H1 (cell line): Measurements from ENCODE around the gene PTPRG. TPM values are rescaled to one million over a fixed set of nuclear protein-coding genes. Genes with fewer than 3 reads are reported as not detected.

Source experiments
- CTCF ChIA-PET: fragments of 300-600 bp; sonication (Branson Sonifier 250); formaldehyde crosslinking; loops from one replicate; lab custom pipeline; 2021; ENCODE audit not compliant: partially characterized antibody; lab: Charles Lee
- POLR2A ChIA-PET: fragments of 300-600 bp; sonication (Branson Sonifier 250); formaldehyde crosslinking; loops from one replicate; lab custom pipeline; 2021; ENCODE audit warnings: inconsistent platforms; ENCODE audit not compliant: partially characterized antibody; lab: Charles Lee
- DNase-seq, 2 experiments: peaks; one replicate each; pipeline versions ENCODE4 v3.0.0 to v3.0.0-alpha.2; 2010 to 2022; ENCODE audit warnings: low spot score in 2 of 2, low read depth in 1 of 2, mixed read lengths in 1 of 2
- FAIRE-seq: peaks from 2 replicates; lab custom pipeline; 2011; peaks lifted over from hg19 to GRCh38; lab: Jason Lieb, UNC
- H2AFZ ChIP-seq: 2 replicates; pipeline ENCODE4 v1.8.1; 2012; ENCODE audit warnings: low read length, inconsistent platforms
- H2AK5ac ChIP-seq: 2 replicates; pipeline ENCODE4 v1.6.1; 2013; ENCODE audit warnings: low read depth, low read length
- H2BK120ac ChIP-seq: replicated peaks from 2 replicates; pipeline ENCODE3; 2013; ENCODE audit warnings: low read depth, low read length, inconsistent platforms
- H2BK12ac ChIP-seq: 2 replicates; pipeline ENCODE4 v1.6.1; 2013; ENCODE audit warnings: low read depth, low read length
- H2BK15ac ChIP-seq: 2 replicates; pipeline ENCODE4 v1.6.1; 2013; ENCODE audit warnings: low read length
- H2BK20ac ChIP-seq: 2 replicates; pipeline ENCODE4 v1.6.1; 2013; ENCODE audit warnings: low read length
- H2BK5ac ChIP-seq: 2 replicates; pipeline ENCODE4 v1.6.1; 2013; ENCODE audit warnings: low read depth, low read length
- H3K14ac ChIP-seq: 2 replicates; pipeline ENCODE4 v1.6.1; 2013; ENCODE audit warnings: inconsistent platforms; ENCODE audit not compliant: insufficient read length
- H3K18ac ChIP-seq: 2 replicates; pipeline ENCODE4 v1.6.1; 2013; ENCODE audit warnings: low read length; ENCODE audit errors: extremely low read depth
- H3K23ac ChIP-seq: 2 replicates; pipeline ENCODE4 v1.6.1; 2013; ENCODE audit warnings: inconsistent platforms; ENCODE audit not compliant: insufficient read length
- H3K23me2 ChIP-seq: 2 replicates; pipeline ENCODE4 v1.6.1; 2013; ENCODE audit warnings: low read depth, low read length
- H3K27ac ChIP-seq: 2 replicates; pipeline ENCODE4 v1.6.1; 2011; ENCODE audit warnings: low read depth, low read length, inconsistent platforms
- H3K27me3 ChIP-seq, 4 experiments: replicated peaks in 1 of 4; 1 replicate in 1 of 4; 2 replicates in 3 of 4; pipeline versions ENCODE4 v1.6.1 to v1.8.1; 2011 to 2013; ENCODE audit warnings: low read length in 3 of 4, mild to moderate bottlenecking in 3 of 4, inconsistent platforms in 2 of 4, mixed read lengths in 2 of 4, moderate library complexity in 1 of 4; ENCODE audit not compliant: control insufficient read depth in 3 of 4, insufficient read depth in 3 of 4; ENCODE audit errors: extremely low read depth in 1 of 4
- H3K36me3 ChIP-seq, 4 experiments: 2 replicates each; pipeline versions ENCODE4 v1.6.1 to v1.8.1; 2011 to 2013; ENCODE audit warnings: mild to moderate bottlenecking in 4 of 4, low read length in 3 of 4, moderate library complexity in 2 of 4, control low read depth in 1 of 4, inconsistent platforms in 1 of 4; ENCODE audit not compliant: insufficient read depth in 4 of 4, control insufficient read depth in 2 of 4
- H3K4ac ChIP-seq: replicated peaks from 2 replicates; pipeline ENCODE3; 2013; ENCODE audit warnings: low read length, low read depth, mixed read lengths, inconsistent platforms; ENCODE audit not compliant: insufficient read length
- H3K4me1 ChIP-seq, 4 experiments: replicated peaks in 1 of 4; 1 replicate in 1 of 4; 2 replicates in 3 of 4; pipeline versions ENCODE4 v1.6.1 to v1.8.1; 2011 to 2013; ENCODE audit warnings: low read length in 3 of 4, inconsistent platforms in 2 of 4, mixed read lengths in 1 of 4; ENCODE audit not compliant: insufficient read depth in 4 of 4, control insufficient read depth in 3 of 4
- H3K4me2 ChIP-seq, 2 experiments: 2 replicates each; pipeline versions ENCODE4 v1.6.1 to v1.8.1; 2011 to 2013; ENCODE audit warnings: low read depth in 2 of 2, low read length in 2 of 2, control low read depth in 1 of 2, inconsistent platforms in 1 of 2, mild to moderate bottlenecking in 1 of 2; ENCODE audit not compliant: insufficient read depth in 1 of 2
- H3K4me3 ChIP-seq, 4 experiments: fragments of 200-600, 300-600 bp in 1 of 4; sonication (generic), shearing (Covaris generic), sonication (Bioruptor Twin) in 1 of 4; 2 replicates each; pipeline versions ENCODE4 v1.5.1 to v1.8.1; 2011 to 2016; ENCODE audit warnings: low read length in 4 of 4, low read depth in 3 of 4, control low read depth in 2 of 4, inconsistent platforms in 2 of 4, mild to moderate bottlenecking in 2 of 4, mixed read lengths in 1 of 4, moderate library complexity in 1 of 4; ENCODE audit not compliant: insufficient read depth in 2 of 4; ENCODE audit errors: extremely low read depth in 1 of 4
- H3K56ac ChIP-seq: replicated peaks from 2 replicates; pipeline ENCODE3; 2013; ENCODE audit warnings: low read depth, mild to moderate bottlenecking, mixed read lengths, low read length, inconsistent platforms; ENCODE audit not compliant: insufficient read length
- H3K79me1 ChIP-seq: 2 replicates; pipeline ENCODE4 v1.6.1; 2013; ENCODE audit warnings: low read depth, low read length, control low read depth
- H3K79me2 ChIP-seq, 2 experiments: 2 replicates each; pipeline versions ENCODE4 v1.6.1 to v1.8.1; 2012 to 2013; ENCODE audit warnings: low read length in 2 of 2, mild to moderate bottlenecking in 2 of 2, inconsistent platforms in 1 of 2; ENCODE audit not compliant: insufficient read depth in 2 of 2, control insufficient read depth in 1 of 2
- H3K9ac ChIP-seq, 4 experiments: replicated peaks in 1 of 4; 1 replicate in 1 of 4; 2 replicates in 3 of 4; pipeline versions ENCODE4 v1.6.1 to v1.8.1; 2011 to 2013; ENCODE audit warnings: low read depth in 3 of 4, low read length in 3 of 4, control low read depth in 2 of 4, mild to moderate bottlenecking in 2 of 4, moderate library complexity in 2 of 4, inconsistent platforms in 1 of 4; ENCODE audit errors: extremely low read depth in 1 of 4
- H3K9me3 ChIP-seq, 2 experiments: 2 replicates each; pipeline versions ENCODE4 v1.6.1 to v1.8.1; 2012 to 2013; ENCODE audit warnings: mild to moderate bottlenecking in 2 of 2, moderate library complexity in 2 of 2, control low read depth in 1 of 2, inconsistent platforms in 1 of 2, low read depth in 1 of 2, low read length in 1 of 2, mixed read lengths in 1 of 2; ENCODE audit not compliant: insufficient read depth in 2 of 2
- H4K20me1 ChIP-seq, 2 experiments: replicated peaks in 1 of 2; 2 replicates each; pipeline versions ENCODE3 to v1.8.1; 2011 to 2013; ENCODE audit warnings: inconsistent platforms in 2 of 2, low read length in 2 of 2, mild to moderate bottlenecking in 1 of 2; ENCODE audit not compliant: insufficient read depth in 2 of 2, control insufficient read depth in 1 of 2
- H4K5ac ChIP-seq: 2 replicates; pipeline ENCODE4 v1.6.1; 2013; ENCODE audit warnings: low read length, low read depth, mixed read lengths, inconsistent platforms; ENCODE audit not compliant: insufficient read length
- H4K8ac ChIP-seq: 2 replicates; pipeline ENCODE4 v1.8.0; 2013; ENCODE audit warnings: mild to moderate bottlenecking, moderate library complexity, low read length, inconsistent platforms; ENCODE audit not compliant: insufficient read depth; ENCODE audit errors: extremely low read depth
- H4K91ac ChIP-seq: replicated peaks from 2 replicates; pipeline ENCODE3; 2013; ENCODE audit warnings: low read length, mixed read lengths, inconsistent platforms; ENCODE audit not compliant: insufficient read length
- CTBP2 ChIP-seq: IDR thresholded peaks from 2 replicates; pipeline ENCODE4 v1.7.0; 2011; ENCODE audit warnings: borderline replicate concordance, mild to moderate bottlenecking, moderate library complexity, mixed read lengths, low read length; ENCODE audit not compliant: insufficient read depth, insufficient read length
- CTCF ChIP-seq, 3 experiments: IDR thresholded peaks; 1 replicate in 2 of 3; 2 replicates in 1 of 3; pipeline versions ENCODE4 v1.5.1 to v1.6.1; 2011; ENCODE audit warnings: low read length in 3 of 3, mild to moderate bottlenecking in 3 of 3, inconsistent platforms in 2 of 3, low read depth in 1 of 3, moderate library complexity in 1 of 3; ENCODE audit not compliant: insufficient read depth in 1 of 3; ENCODE audit errors: control extremely low read depth in 1 of 3
- E2F6 ChIP-seq: IDR thresholded peaks from 2 replicates; pipeline ENCODE4 v1.6.1; 2012; ENCODE audit warnings: inconsistent platforms
- FOSL1 ChIP-seq: IDR thresholded peaks from 2 replicates; pipeline ENCODE4 v1.6.1; 2011; ENCODE audit warnings: mild to moderate bottlenecking, low read depth, low read length, moderate library complexity; ENCODE audit not compliant: insufficient read depth
- POLR2A ChIP-seq, 2 experiments: IDR thresholded peaks; 1 replicate in 1 of 2; 2 replicates in 1 of 2; pipeline ENCODE4 v1.6.1; 2011; ENCODE audit warnings: low read depth in 2 of 2, low read length in 2 of 2, mild to moderate bottlenecking in 2 of 2; ENCODE audit errors: control extremely low read depth in 1 of 2
- WGBS, 2 experiments: shearing (Covaris generic) in 1 of 2; methylation state at CpG; one replicate each; pipeline versions ENCODE4 v1.1.6 to v1.1.7; 2013 to 2015; ENCODE audit warnings: low lambda C conversion rate in 2 of 2, mixed read lengths in 2 of 2, inconsistent platforms in 1 of 2, low coverage in 1 of 2, missing lambda C conversion rate in 1 of 2; ENCODE audit not compliant: insufficient replicate concordance in 2 of 2, insufficient coverage in 1 of 2, insufficient read length in 1 of 2; ENCODE audit errors: extremely low coverage in 1 of 2, missing lambda C conversion rate in 1 of 2; 5-methylcytosine and 5-hydroxymethylcytosine counted together
- polyA plus RNA-seq, 7 experiments: library from polyadenylated mRNA; depleted of rRNA in 3 of 7; stranded (reverse) in 5 of 7; unstranded in 2 of 7; fragments of >200 nt in 5 of 7; fragments of 200-250 nt in 2 of 7; gene quantifications; 1 replicate in 5 of 7; 2 replicates in 1 of 7; 4 replicates in 1 of 7; pipeline versions ENCODE4 v1.2.1 to v1.2.3, GENCODE V29; 2011 to 2013; ENCODE audit warnings: missing spikeins in 2 of 7, mixed read lengths in 2 of 7
- total RNA-seq: library from RNA; stranded (reverse); fragmentation: NEBNext Ultra II Directional; extraction: Animal tissue kit (Norgen Biotek cat#: 25700); gene quantifications from 2 replicates; pipeline ENCODE4 v1.2.1, GENCODE V29; 2021

PTPRG gene
- total and polyA plus RNA-seq, 2 of the 8 experiments (the other 6 are each of a cell fraction or from before 2014, with no cell fraction given) = 23.3 to 96.2 TPM

- Histone ChIP-seq H3K4me3 (no peak overlapping the region), H4K5ac (no peak overlapping the region), H3K79me2 (no peaks in the 10 kb centered on the region), H2BK5ac (no peak overlapping the region), H3K4me1 (peaks cover 5 to 18% (median 11%) of the 10 kb centered on the region in 4 experiments; a peak in 6 of 7 replicates), H3K4ac (no peak overlapping the region), H2AFZ (no peak overlapping the region), H2BK15ac (no peak overlapping the region), H4K20me1 (no peaks in the 10 kb centered on the region), H2BK20ac (no peak overlapping the region), H2AK5ac (no peak overlapping the region), H3K9me3 (no peaks in the 10 kb centered on the region), H4K8ac (no peak overlapping the region), H3K18ac (no peak overlapping the region), H3K27ac (no peak overlapping the region), H3K4me2 (no peak overlapping the region), H3K23me2 (no peaks in the 10 kb centered on the region), H3K56ac (no peak overlapping the region), H3K79me1 (no peaks in the 10 kb centered on the region; the same call in 1 of the 2 replicates), H3K23ac (no peak overlapping the region), H3K14ac (no peak overlapping the region), H3K9ac (no peak overlapping the region), H2BK120ac (no peak overlapping the region), H3K27me3 (no peaks in the 10 kb centered on the region), H2BK12ac (no peak overlapping the region), H4K91ac (no peak overlapping the region), H3K36me3 (peaks cover 0 to 3% (median 0%) of the 10 kb centered on the region in 4 experiments; a peak in 2 of 8 replicates)
- POLR2A ChIA-PET = interaction anchor here (0.7 to 2.1 kb wide), 2 partner anchors 17 to 876 kb away, joined by 3 to 4 read pairs; no protein-coding TSS in a partner anchor
- DNase-seq (no peak), FAIRE-seq (no peak)
- CTCF ChIA-PET = interaction anchor here (1.2 to 4.2 kb wide), 4 partner anchors 8 to 40 kb away, joined by 4 to 37 read pairs (median 14); no protein-coding TSS in a partner anchor
- 85% methylated on average over 4 of the region's 4 CpGs; no CpG with 5 or more reads in 1 of the 2 experiments for WGBS, 2 experiments
- TF ChIP-seq FOSL1 = no peak
- TF ChIP-seq POLR2A (IDR thresholded peaks at IDR 0.05; ENCODE audit: control extremely low read depth in 1 of 2, low read depth in 2 of 2, low read length in 2 of 2) = no peak
- no peak for TF ChIP-seq E2F6
- no peak for TF ChIP-seq CTBP2
- TF ChIP-seq CTCF (IDR thresholded peaks at IDR 0.05; ENCODE audit: control extremely low read depth in 1 of 3, insufficient read depth in 1 of 3, low read depth in 1 of 3, low read length in 3 of 3) = no peak
These were observed 679.9 kb downstream of the PTPRG start for GRCh38 chr3:62241279-62241678.
